A549 (cell line): ENCODE measurements around the gene PEX7. TPM values are rescaled to one million over a fixed set of nuclear protein-coding genes. Genes with fewer than 3 reads are reported as not detected.

Experiments
- ATAC-seq, 2 experiments: fragments of 200-7000 bp in 1 of 2; fragments of >200 bp in 1 of 2; cut with Nextera tagmentation in 1 of 2; cut with Tn5 transposase in 1 of 2; 3 replicates each; pipeline versions ENCODE4 v1.8.0 to v1.9.1; 2018 to 2020; ENCODE audit warnings: mild to moderate bottlenecking in 1 of 2, moderate library complexity in 1 of 2
- CTCF ChIA-PET: fragments of 300-600 bp; sonication (Branson Sonifier 250); formaldehyde crosslinking; extraction: SDS; loops from one replicate; lab custom pipeline; 2021; ENCODE audit warnings: antibody characterized with exemption, inconsistent platforms; lab: Yijun Ruan, JAX
- POLR2A ChIA-PET: fragments of 350-600 bp; formaldehyde crosslinking; extraction: SDS; loops from one replicate; lab custom pipeline; 2021; ENCODE audit warnings: antibody characterized with exemption, inconsistent platforms; lab: Yijun Ruan, JAX
- DNase-seq, 2 experiments: peaks; one replicate each; pipeline versions ENCODE4 v3.0.0 to v3.0.0-alpha.2; 2011 to 2016; ENCODE audit warnings: low read depth in 1 of 2, low spot score in 1 of 2
- FAIRE-seq: peaks from 2 replicates; lab custom pipeline; 2011; peaks lifted over from hg19 to GRCh38; lab: Jason Lieb, UNC
- H3K27ac ChIP-seq, 2 experiments: fragments of >200 bp; sonication (Bioruptor Twin); formaldehyde crosslinking; 3 replicates each; pipeline ENCODE4 v1.5.1; 2016 to 2017
- H3K4me1 ChIP-seq: fragments of >200 bp; sonication (Bioruptor Twin); formaldehyde crosslinking; 3 replicates; pipeline ENCODE4 v1.6.1; 2016
- H3K4me2 ChIP-seq: fragments of >200 bp; sonication (Bioruptor Twin); formaldehyde crosslinking; 3 replicates; pipeline ENCODE4 v1.6.1; 2016
- H3K4me3 ChIP-seq: fragments of >200 bp; sonication (Bioruptor Twin); formaldehyde crosslinking; 3 replicates; pipeline ENCODE4 v1.5.1; 2016
- H3K9me3 ChIP-seq: fragments of >200 bp; sonication (Bioruptor Twin); formaldehyde crosslinking; 3 replicates; pipeline ENCODE4 v1.6.1; 2016
- BHLHE40 ChIP-seq: IDR thresholded peaks from 2 replicates; pipeline ENCODE4 v1.6.1; 2012; ENCODE audit warnings: low read depth, low read length, inconsistent platforms
- CBX2 ChIP-seq: fragments of 200-600 bp; sonication (generic); IDR thresholded peaks from 2 replicates; pipeline ENCODE4 v1.6.1; 2016; ENCODE audit warnings: low read depth, mild to moderate bottlenecking, borderline replicate concordance
- CHD2 ChIP-seq: fragments of 150-350 bp; IDR thresholded peaks from 2 replicates; pipeline ENCODE4 v1.6.1; 2014; ENCODE audit warnings: low read length; ENCODE audit not compliant: partially characterized antibody
- EHF ChIP-seq: fragments of 250-450 bp; sonication (Bioruptor Pico); IDR thresholded peaks from 2 replicates; pipeline ENCODE4 v1.5.0; 2020; ENCODE audit warnings: mild to moderate bottlenecking
- EHMT2 ChIP-seq: fragments of 200-600 bp; sonication (generic); IDR thresholded peaks from 2 replicates; pipeline ENCODE4 v1.6.1; 2016; ENCODE audit warnings: antibody characterized with exemption, low read depth, mild to moderate bottlenecking, moderate library complexity
- EP300 ChIP-seq, 2 experiments: fragments of >200 bp; sonication (Bioruptor Twin); formaldehyde crosslinking; IDR thresholded peaks; 2 replicates in 1 of 2; 3 replicates in 1 of 2; pipeline ENCODE4 v1.6.1; 2016 to 2017
- GATA3 ChIP-seq: IDR thresholded peaks from 2 replicates; pipeline ENCODE4 v1.6.1; 2012; ENCODE audit warnings: borderline replicate concordance
- HDAC2 ChIP-seq: fragments of 200-600 bp; sonication (generic); IDR thresholded peaks from 2 replicates; pipeline ENCODE4 v1.6.1; 2016
- HEYL ChIP-seq: fragments of 250-450 bp; sonication (Bioruptor Pico); IDR thresholded peaks from 2 replicates; pipeline ENCODE4 v1.8.0; 2021; ENCODE audit warnings: mild to moderate bottlenecking, moderate library complexity
- HOXA7 ChIP-seq: fragments of 250-450 bp; sonication (Bioruptor Pico); IDR thresholded peaks from 2 replicates; pipeline ENCODE4 v1.5.0; 2020; ENCODE audit warnings: mild to moderate bottlenecking, moderate library complexity
- HOXB13 ChIP-seq: fragments of 250-450 bp; sonication (Bioruptor Pico); IDR thresholded peaks from 2 replicates; pipeline ENCODE4 v1.5.0; 2020; ENCODE audit warnings: low read depth, mild to moderate bottlenecking, moderate library complexity
- MAFK ChIP-seq: fragments of 450-650 bp; IDR thresholded peaks from 2 replicates; pipeline ENCODE4 v1.6.1; 2014; ENCODE audit not compliant: partially characterized antibody
- MAZ ChIP-seq: fragments of 150-350 bp; IDR thresholded peaks from 2 replicates; pipeline ENCODE4 v1.6.1; 2014; ENCODE audit warnings: antibody characterized with exemption, low read depth, low read length, borderline replicate concordance
- NR3C1 ChIP-seq: fragments of >200 bp; sonication (Bioruptor Twin); formaldehyde crosslinking; IDR thresholded peaks from 3 replicates; pipeline ENCODE4 v1.6.1; 2017
- POLR2A ChIP-seq: IDR thresholded peaks from 2 replicates; pipeline ENCODE4 v1.6.1; 2012; ENCODE audit warnings: mild to moderate bottlenecking, low read length
- POLR2AphosphoS2 ChIP-seq: conservative IDR thresholded peaks from 2 replicates; pipeline ENCODE4 v1.6.1; 2012; ENCODE audit warnings: low read length, improper control_type of control experiment, inconsistent platforms
- RCOR1 ChIP-seq: fragments of 150-350 bp; IDR thresholded peaks from 2 replicates; pipeline ENCODE4 v1.6.1; 2014; ENCODE audit warnings: antibody characterized with exemption, low read length, low read depth
- RFX5 ChIP-seq: fragments of 450-650 bp; IDR thresholded peaks from 2 replicates; pipeline ENCODE4 v1.7.1; 2014; ENCODE audit warnings: antibody characterized with exemption, mild to moderate bottlenecking, moderate library complexity
- ZFP36 ChIP-seq: fragments of 450-650 bp; IDR thresholded peaks from 2 replicates; pipeline ENCODE4 v1.6.1; 2014; ENCODE audit warnings: borderline replicate concordance; ENCODE audit not compliant: partially characterized antibody
- WGBS: methylation state at CpG from one replicate; pipeline ENCODE4 v1.1.6; 2017; ENCODE audit errors: missing lambda C conversion rate; 5-methylcytosine and 5-hydroxymethylcytosine counted together
- polyA plus RNA-seq, 4 experiments: library from polyadenylated mRNA; depleted of rRNA in 3 of 4; stranded (reverse); fragments of >200 nt; fragmentation: RNase III in 1 of 4; extraction: RNeasy Plus Mini Kit Qiagen cat#74134 plus additional on column Dnase treatment in 1 of 4; gene quantifications; 2 replicates in 3 of 4; 3 replicates in 1 of 4; pipeline ENCODE4 v1.2.3, GENCODE V29; 2011 to 2017
- TF ChIP-seq, protein P1 (sequence below): fragments of 150-350 bp; IDR thresholded peaks from 2 replicates; pipeline ENCODE4 v1.6.1; 2014; ENCODE audit warnings: low read depth, mild to moderate bottlenecking, low read length
- TF ChIP-seq, protein P2 (sequence below): IDR thresholded peaks from 2 replicates; pipeline ENCODE4 v1.6.1; 2012
- TF ChIP-seq, protein P3 (sequence below): fragments of >200 bp; sonication (Bioruptor Twin); formaldehyde crosslinking; IDR thresholded peaks from 3 replicates; pipeline ENCODE4 v1.5.1; 2016
- TF ChIP-seq, protein P4 (sequence below): IDR thresholded peaks from 2 replicates; pipeline ENCODE4 v1.6.1; 2012; ENCODE audit warnings: low read depth, borderline replicate concordance
- TF ChIP-seq, protein P5 (sequence below): IDR thresholded peaks from 2 replicates; pipeline ENCODE4 v1.6.1; 2012
- TF ChIP-seq, protein P6 (sequence below): fragments of 250-450 bp; sonication (Bioruptor Pico); IDR thresholded peaks from 2 replicates; pipeline ENCODE4 v1.5.0; 2021; ENCODE audit warnings: mild to moderate bottlenecking, moderate library complexity, borderline replicate concordance

The PEX7 gene
- polyA plus RNA-seq, 2 of the 4 experiments (the other 2 are of a cell fraction) = 6.9 to 9.6 TPM

DNA sequence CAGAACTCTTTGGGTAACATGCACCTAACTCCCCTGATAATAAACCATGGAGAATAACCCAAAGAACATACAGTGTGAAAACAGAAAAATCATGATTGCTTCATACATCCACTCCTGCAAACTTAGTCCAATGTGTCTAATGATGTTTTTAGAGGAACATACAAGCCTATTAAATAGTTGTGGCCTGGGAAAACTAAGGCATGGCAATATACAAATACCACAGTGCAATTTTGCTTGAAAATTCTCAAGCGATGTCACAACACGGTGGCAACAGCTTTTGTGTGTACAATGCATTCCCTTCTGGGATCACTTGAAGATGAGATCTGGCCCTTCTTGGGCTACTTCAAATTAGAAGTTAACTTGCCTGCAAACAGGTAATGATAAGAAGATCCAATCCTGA lies 46.8 kb upstream of the PEX7 start:
- DNase-seq (no peak), ATAC-seq (no peak), FAIRE-seq (no peak)
- Histone ChIP-seq H3K9me3 (no peaks in the 10 kb centered on the region), H3K4me1 (peaks cover 18% of the 10 kb centered on the region), H3K4me2 (peak overlapping the region; percentile 66; the same call in 2 of the 3 replicates), H3K4me3 (no peak overlapping the region), H3K27ac (peak overlapping the region; percentile 35 to 53; a peak in 2 of 6 replicates)
- 94% methylated on average over 2 of the region's 2 CpGs for WGBS
- ChIA-PET POLR2A (interaction anchor here (1.2 kb wide), 1 partner anchor 17 kb away, joined by 6 read pairs; the partner anchor contains the start of gene MAP3K5), CTCF (interaction anchor here (2.1 to 5.4 kb wide), 2 partner anchors 17 to 131 kb away, joined by 6 to 18 read pairs; partner anchors contain the start of gene MAP3K5)
- TF ChIP-seq GATA3 (no peak), ZFP36 (no peak), RCOR1 (no peak), CBX2 (no peak), POLR2A (no peak), BHLHE40 (no peak), EP300 (IDR thresholded peaks at IDR 0.05) (no peak), EHF (no peak), EHMT2 (no peak), NR3C1 (no peak)
- TF ChIP-seq, protein P1, sequence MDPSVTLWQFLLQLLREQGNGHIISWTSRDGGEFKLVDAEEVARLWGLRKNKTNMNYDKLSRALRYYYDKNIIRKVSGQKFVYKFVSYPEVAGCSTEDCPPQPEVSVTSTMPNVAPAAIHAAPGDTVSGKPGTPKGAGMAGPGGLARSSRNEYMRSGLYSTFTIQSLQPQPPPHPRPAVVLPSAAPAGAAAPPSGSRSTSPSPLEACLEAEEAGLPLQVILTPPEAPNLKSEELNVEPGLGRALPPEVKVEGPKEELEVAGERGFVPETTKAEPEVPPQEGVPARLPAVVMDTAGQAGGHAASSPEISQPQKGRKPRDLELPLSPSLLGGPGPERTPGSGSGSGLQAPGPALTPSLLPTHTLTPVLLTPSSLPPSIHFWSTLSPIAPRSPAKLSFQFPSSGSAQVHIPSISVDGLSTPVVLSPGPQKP = no peak

DNA sequence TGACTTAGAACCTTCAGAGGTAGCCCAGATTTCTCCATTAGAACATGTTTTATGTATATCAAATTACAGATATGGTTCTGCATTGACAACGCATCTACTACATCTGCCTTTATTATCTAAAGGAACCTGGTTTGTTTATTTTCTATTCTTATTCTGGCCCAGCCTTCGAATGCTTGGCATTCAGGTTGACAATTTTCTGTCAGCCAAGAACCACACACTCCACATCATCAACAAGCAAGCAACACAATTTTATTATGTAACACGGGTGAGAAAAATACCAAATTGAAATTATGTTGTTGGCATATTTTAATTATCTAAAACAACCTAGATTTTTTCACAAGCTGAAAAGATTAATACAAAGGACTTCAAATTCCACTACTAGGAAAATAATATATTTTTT lies 44.7 kb upstream of the PEX7 start:
- ChIA-PET CTCF (interaction anchor here (5.4 kb wide), 1 partner anchor 15 kb away, joined by 18 read pairs; the partner anchor contains the start of gene MAP3K5), POLR2A (no interaction called here)
- TF ChIP-seq MAZ (no peak), HOXA7 (CRISPR knock-in tag) (no peak), MAFK (no peak), RFX5 (no peak), POLR2AphosphoS2 (no peak), CHD2 (no peak)
- TF ChIP-seq, protein P2, sequence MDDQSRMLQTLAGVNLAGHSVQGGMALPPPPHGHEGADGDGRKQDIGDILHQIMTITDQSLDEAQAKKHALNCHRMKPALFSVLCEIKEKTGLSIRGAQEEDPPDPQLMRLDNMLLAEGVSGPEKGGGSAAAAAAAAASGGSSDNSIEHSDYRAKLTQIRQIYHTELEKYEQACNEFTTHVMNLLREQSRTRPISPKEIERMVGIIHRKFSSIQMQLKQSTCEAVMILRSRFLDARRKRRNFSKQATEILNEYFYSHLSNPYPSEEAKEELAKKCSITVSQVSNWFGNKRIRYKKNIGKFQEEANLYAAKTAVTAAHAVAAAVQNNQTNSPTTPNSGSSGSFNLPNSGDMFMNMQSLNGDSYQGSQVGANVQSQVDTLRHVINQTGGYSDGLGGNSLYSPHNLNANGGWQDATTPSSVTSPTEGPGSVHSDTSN = no peak
- TF ChIP-seq, protein P3, sequence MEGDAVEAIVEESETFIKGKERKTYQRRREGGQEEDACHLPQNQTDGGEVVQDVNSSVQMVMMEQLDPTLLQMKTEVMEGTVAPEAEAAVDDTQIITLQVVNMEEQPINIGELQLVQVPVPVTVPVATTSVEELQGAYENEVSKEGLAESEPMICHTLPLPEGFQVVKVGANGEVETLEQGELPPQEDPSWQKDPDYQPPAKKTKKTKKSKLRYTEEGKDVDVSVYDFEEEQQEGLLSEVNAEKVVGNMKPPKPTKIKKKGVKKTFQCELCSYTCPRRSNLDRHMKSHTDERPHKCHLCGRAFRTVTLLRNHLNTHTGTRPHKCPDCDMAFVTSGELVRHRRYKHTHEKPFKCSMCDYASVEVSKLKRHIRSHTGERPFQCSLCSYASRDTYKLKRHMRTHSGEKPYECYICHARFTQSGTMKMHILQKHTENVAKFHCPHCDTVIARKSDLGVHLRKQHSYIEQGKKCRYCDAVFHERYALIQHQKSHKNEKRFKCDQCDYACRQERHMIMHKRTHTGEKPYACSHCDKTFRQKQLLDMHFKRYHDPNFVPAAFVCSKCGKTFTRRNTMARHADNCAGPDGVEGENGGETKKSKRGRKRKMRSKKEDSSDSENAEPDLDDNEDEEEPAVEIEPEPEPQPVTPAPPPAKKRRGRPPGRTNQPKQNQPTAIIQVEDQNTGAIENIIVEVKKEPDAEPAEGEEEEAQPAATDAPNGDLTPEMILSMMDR = no peak
- FAIRE-seq = no peak
- Histone ChIP-seq H3K9me3 (no peaks in the 10 kb centered on the region), H3K4me3 (no peak overlapping the region), H3K4me2 (no peak overlapping the region), H3K4me1 (peaks cover 23% of the 10 kb centered on the region), H3K27ac (no peak overlapping the region)
- no peak for DNase-seq
- no peak for ATAC-seq
- WGBS = 85% methylated on average over 3 of the region's 3 CpGs

DNA sequence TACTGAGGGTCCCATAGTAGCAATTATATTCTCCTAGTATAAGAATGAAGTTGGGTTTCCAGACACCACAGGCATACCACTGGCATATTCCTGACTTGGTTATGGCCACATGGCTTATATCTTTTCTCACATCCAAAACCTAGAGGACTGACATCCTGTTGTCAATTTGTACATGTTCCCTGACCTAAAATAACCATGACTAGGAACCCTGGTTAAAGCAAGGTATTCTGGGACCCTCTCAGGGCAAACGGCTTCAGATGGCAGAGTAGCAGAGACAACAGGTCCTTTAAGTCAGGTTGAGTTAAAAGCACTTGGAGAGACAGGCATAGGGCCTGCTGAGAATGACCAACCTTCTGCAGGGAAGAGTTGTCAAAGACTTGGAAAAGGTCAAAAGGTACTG lies 42.7 kb upstream of the PEX7 start:
- no peak for DNase-seq
- no peak for ATAC-seq
- H3K4me1 ChIP-seq = peaks cover 15% of the 10 kb centered on the region
- ChIA-PET CTCF (no interaction called here), POLR2A (no interaction called here)
- 83% methylated on average over 1 of the region's 1 CpG for WGBS
- no peak for FAIRE-seq
- no peak overlapping the region for H3K4me2 ChIP-seq
- H3K9me3 ChIP-seq = no peaks in the 10 kb centered on the region
- H3K4me3 ChIP-seq = no peak overlapping the region
- H3K27ac ChIP-seq = no peak overlapping the region
- TF ChIP-seq, protein P4, sequence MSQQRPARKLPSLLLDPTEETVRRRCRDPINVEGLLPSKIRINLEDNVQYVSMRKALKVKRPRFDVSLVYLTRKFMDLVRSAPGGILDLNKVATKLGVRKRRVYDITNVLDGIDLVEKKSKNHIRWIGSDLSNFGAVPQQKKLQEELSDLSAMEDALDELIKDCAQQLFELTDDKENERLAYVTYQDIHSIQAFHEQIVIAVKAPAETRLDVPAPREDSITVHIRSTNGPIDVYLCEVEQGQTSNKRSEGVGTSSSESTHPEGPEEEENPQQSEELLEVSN = no peak
- TF ChIP-seq HDAC2 (no peak), CBX2 (no peak), POLR2AphosphoS2 (no peak), RCOR1 (no peak), HOXB13 (CRISPR knock-in tag) (no peak), BHLHE40 (no peak), HEYL (CRISPR knock-in tag) (no peak)
- TF ChIP-seq, protein P5, sequence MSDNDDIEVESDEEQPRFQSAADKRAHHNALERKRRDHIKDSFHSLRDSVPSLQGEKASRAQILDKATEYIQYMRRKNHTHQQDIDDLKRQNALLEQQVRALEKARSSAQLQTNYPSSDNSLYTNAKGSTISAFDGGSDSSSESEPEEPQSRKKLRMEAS = no peak
- TF ChIP-seq, protein P6, sequence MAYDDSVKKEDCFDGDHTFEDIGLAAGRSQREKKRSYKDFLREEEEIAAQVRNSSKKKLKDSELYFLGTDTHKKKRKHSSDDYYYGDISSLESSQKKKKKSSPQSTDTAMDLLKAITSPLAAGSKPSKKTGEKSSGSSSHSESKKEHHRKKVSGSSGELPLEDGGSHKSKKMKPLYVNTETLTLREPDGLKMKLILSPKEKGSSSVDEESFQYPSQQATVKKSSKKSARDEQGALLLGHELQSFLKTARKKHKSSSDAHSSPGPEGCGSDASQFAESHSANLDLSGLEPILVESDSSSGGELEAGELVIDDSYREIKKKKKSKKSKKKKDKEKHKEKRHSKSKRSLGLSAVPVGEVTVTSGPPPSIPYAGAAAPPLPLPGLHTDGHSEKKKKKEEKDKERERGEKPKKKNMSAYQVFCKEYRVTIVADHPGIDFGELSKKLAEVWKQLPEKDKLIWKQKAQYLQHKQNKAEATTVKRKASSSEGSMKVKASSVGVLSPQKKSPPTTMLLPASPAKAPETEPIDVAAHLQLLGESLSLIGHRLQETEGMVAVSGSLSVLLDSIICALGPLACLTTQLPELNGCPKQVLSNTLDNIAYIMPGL (CRISPR knock-in tag) = no peak
- TF ChIP-seq, protein P3 = no peak
